HCT116 (cell line): ENCODE results near the gene NANOS2. TPM values are rescaled to one million over a fixed set of nuclear protein-coding genes. Genes with fewer than 3 reads are reported as not detected.
A peak's percentile ranks its signal among the peaks of the same experiment; 100 is the strongest.

Source experiments
- ATAC-seq: fragments of 200-7000 bp; cut with Tn5 transposase; 2 replicates; pipeline ENCODE4 v1.9.1; 2020; ENCODE audit warnings: mild to moderate bottlenecking, moderate library complexity
- BruUV-seq: library from RNA; stranded (reverse); fragments of 400-500 nt; replicated peaks from 2 replicates; lab custom pipeline; 2021; lab: Mats Ljungman, UMichigan
- CTCF ChIA-PET: fragments of 300-600 bp; sonication (Branson Sonifier 250); formaldehyde crosslinking; loops from one replicate; lab custom pipeline; 2021; ENCODE audit warnings: antibody characterized with exemption; lab: Charles Lee
- POLR2A ChIA-PET: fragments of 300-600, 350-600 bp; sonication (Branson Sonifier 250); formaldehyde crosslinking; loops from one replicate; lab custom pipeline; 2021; ENCODE audit warnings: antibody characterized with exemption; lab: Charles Lee
- RAD21 ChIA-PET, 2 experiments: fragments of 300-600 bp; sonication (Branson Sonifier 250); formaldehyde crosslinking; loops; one replicate each; lab custom pipeline; 2023; ENCODE audit warnings: low total read pairs in 2 of 2; ENCODE audit not compliant: uncharacterized antibody in 2 of 2, unreplicated experiment in 2 of 2, low non-redundant PET in 1 of 2; lab: Charles Lee
- DNase-seq: peaks from one replicate; pipeline ENCODE4 v3.0.0-alpha.2; 2010; ENCODE audit warnings: low read depth, low spot score
- H2AFZ ChIP-seq: fragments of 200-600 bp; shearing (Covaris generic), sonication (generic); 2 replicates; pipeline ENCODE4 v1.6.1; 2017; ENCODE audit warnings: low read depth, mixed run types, mixed read lengths, antibody characterized with exemption, low read length; ENCODE audit not compliant: poor library complexity, severe bottlenecking
- H3K27ac ChIP-seq: 2 replicates; pipeline ENCODE4 v1.5.1; 2012; ENCODE audit warnings: low read depth, low read length
- H3K27me3 ChIP-seq: fragments of 200-600 bp; sonication (generic); 2 replicates; pipeline ENCODE4 v1.6.1; 2016; ENCODE audit warnings: mixed run types, low read length, mixed read lengths; ENCODE audit not compliant: insufficient read depth
- H3K36me3 ChIP-seq, 2 experiments: fragments of 200-500 bp in 1 of 2; fragments of 200-600 bp in 1 of 2; sonication (Bioruptor generic) in 1 of 2; sonication (generic) in 1 of 2; 2 replicates each; pipeline versions ENCODE4 v1.5.1 to v1.6.1; 2014 to 2016; ENCODE audit warnings: low read length in 2 of 2, inconsistent platforms in 1 of 2, mixed read lengths in 1 of 2, mixed run types in 1 of 2; ENCODE audit not compliant: insufficient read depth in 2 of 2, control insufficient read depth in 1 of 2
- H3K4me1 ChIP-seq, 2 experiments: fragments of 200-600 bp in 1 of 2; sonication (generic) in 1 of 2; 2 replicates each; pipeline versions ENCODE4 v1.5.1 to v1.6.1; 2012 to 2017; ENCODE audit warnings: low read length in 2 of 2, inconsistent platforms in 1 of 2, mild to moderate bottlenecking in 1 of 2, mixed read lengths in 1 of 2, mixed run types in 1 of 2, moderate library complexity in 1 of 2; ENCODE audit not compliant: insufficient read depth in 2 of 2, control insufficient read depth in 1 of 2
- H3K4me2 ChIP-seq: fragments of 200-600 bp; sonication (generic); 2 replicates; pipeline ENCODE4 v1.6.1; 2017; ENCODE audit warnings: mixed run types, low read length, mixed read lengths
- H3K4me3 ChIP-seq, 2 experiments: fragments of 200-600 bp in 1 of 2; sonication (generic) in 1 of 2; replicated peaks in 1 of 2; 2 replicates each; pipeline ENCODE4 v1.5.1; 2011 to 2016; ENCODE audit warnings: low read length in 2 of 2, control low read depth in 1 of 2, low read depth in 1 of 2, mild to moderate bottlenecking in 1 of 2, mixed read lengths in 1 of 2, mixed run types in 1 of 2
- H3K79me2 ChIP-seq: fragments of 200-600 bp; sonication (generic); 2 replicates; pipeline ENCODE4 v1.6.1; 2017; ENCODE audit warnings: mild to moderate bottlenecking, mixed run types, low read length, moderate library complexity, mixed read lengths; ENCODE audit not compliant: insufficient read depth
- H3K9ac ChIP-seq: fragments of 200-600 bp; sonication (generic); 2 replicates; pipeline ENCODE4 v1.6.1; 2016; ENCODE audit warnings: low read length, mixed read lengths
- H3K9me2 ChIP-seq: fragments of 200-600 bp; sonication (generic), shearing (Covaris generic); 2 replicates; pipeline ENCODE4 v1.6.1; 2017; ENCODE audit warnings: mixed run types, mild to moderate bottlenecking, moderate library complexity; ENCODE audit not compliant: insufficient read depth
- H3K9me3 ChIP-seq, 2 experiments: fragments of 200-500 bp in 1 of 2; fragments of 200-600 bp in 1 of 2; sonication (Bioruptor generic) in 1 of 2; sonication (generic) in 1 of 2; 2 replicates each; pipeline ENCODE4 v1.6.1; 2014 to 2017; ENCODE audit warnings: low read length in 2 of 2, mixed read lengths in 2 of 2, inconsistent platforms in 1 of 2, low read depth in 1 of 2, mild to moderate bottlenecking in 1 of 2, mixed run types in 1 of 2, moderate library complexity in 1 of 2; ENCODE audit not compliant: control insufficient read depth in 1 of 2, insufficient read depth in 1 of 2
- H4K20me1 ChIP-seq: fragments of 200-600 bp; sonication (generic), shearing (Covaris generic); 2 replicates; pipeline ENCODE4 v1.6.1; 2017; ENCODE audit warnings: mixed run types, mild to moderate bottlenecking, moderate library complexity; ENCODE audit not compliant: insufficient read depth
- CBX3 ChIP-seq: IDR thresholded peaks from 2 replicates; pipeline ENCODE4 v1.6.1; 2012; ENCODE audit warnings: low read depth
- EGR1 ChIP-seq: IDR thresholded peaks from 2 replicates; pipeline ENCODE4 v1.6.1; 2012; ENCODE audit warnings: low read depth
- POLR2A ChIP-seq: IDR thresholded peaks from 2 replicates; pipeline ENCODE4 v1.7.0; 2011; ENCODE audit warnings: borderline replicate concordance; ENCODE audit not compliant: insufficient read depth, insufficient read length; ENCODE audit errors: extremely low read depth
- POLR2AphosphoS5 ChIP-seq: IDR thresholded peaks from 2 replicates; pipeline ENCODE4 v1.6.1; 2011; ENCODE audit warnings: mild to moderate bottlenecking, low read depth, low read length, moderate library complexity
- RAD21 ChIP-seq: IDR thresholded peaks from 2 replicates; pipeline ENCODE4 v1.6.1; 2012; ENCODE audit warnings: low read depth, mild to moderate bottlenecking
- YY1 ChIP-seq: IDR thresholded peaks from 2 replicates; pipeline ENCODE4 v1.6.1; 2011; ENCODE audit warnings: low read length, low read depth, moderate library complexity, mild to moderate bottlenecking; ENCODE audit not compliant: insufficient replicate concordance; ENCODE audit errors: extremely low read depth
- intact Hi-C: fragments of 100-400 bp; cut with micrococcal nuclease; formaldehyde crosslinking; loops from 2 replicates; pipeline ENCODE4 v1.10.0; 2022
- total RNA-seq: library from RNA; stranded (reverse); gene quantifications from one replicate; pipeline ENCODE4 v1.2.1, GENCODE V29; 2021; ENCODE audit not compliant: unreplicated experiment
- TF ChIP-seq, protein P1 (sequence below): IDR thresholded peaks from 2 replicates; pipeline ENCODE4 v1.6.1; 2011; ENCODE audit warnings: mild to moderate bottlenecking, low read length, moderate library complexity; ENCODE audit not compliant: insufficient replicate concordance; ENCODE audit errors: extremely low read depth
- TF ChIP-seq, protein P2 (sequence below), 3 experiments: fragments of 200-600 bp in 1 of 3; sonication (generic) in 1 of 3; IDR thresholded peaks in 2 of 3; conservative IDR thresholded peaks in 1 of 3; 2 replicates each; pipeline ENCODE4 v1.5.1; 2012 to 2017; ENCODE audit warnings: low read depth in 2 of 3, low read length in 2 of 3, antibody characterized with exemption in 1 of 3, borderline replicate concordance in 1 of 3, control low read depth in 1 of 3, mild to moderate bottlenecking in 1 of 3, mixed read lengths in 1 of 3, mixed run types in 1 of 3, moderate library complexity in 1 of 3; ENCODE audit not compliant: insufficient read depth in 1 of 3

Gene NANOS2
- total RNA-seq, 1 experiment from 2014 or later, result not detected

DNA sequence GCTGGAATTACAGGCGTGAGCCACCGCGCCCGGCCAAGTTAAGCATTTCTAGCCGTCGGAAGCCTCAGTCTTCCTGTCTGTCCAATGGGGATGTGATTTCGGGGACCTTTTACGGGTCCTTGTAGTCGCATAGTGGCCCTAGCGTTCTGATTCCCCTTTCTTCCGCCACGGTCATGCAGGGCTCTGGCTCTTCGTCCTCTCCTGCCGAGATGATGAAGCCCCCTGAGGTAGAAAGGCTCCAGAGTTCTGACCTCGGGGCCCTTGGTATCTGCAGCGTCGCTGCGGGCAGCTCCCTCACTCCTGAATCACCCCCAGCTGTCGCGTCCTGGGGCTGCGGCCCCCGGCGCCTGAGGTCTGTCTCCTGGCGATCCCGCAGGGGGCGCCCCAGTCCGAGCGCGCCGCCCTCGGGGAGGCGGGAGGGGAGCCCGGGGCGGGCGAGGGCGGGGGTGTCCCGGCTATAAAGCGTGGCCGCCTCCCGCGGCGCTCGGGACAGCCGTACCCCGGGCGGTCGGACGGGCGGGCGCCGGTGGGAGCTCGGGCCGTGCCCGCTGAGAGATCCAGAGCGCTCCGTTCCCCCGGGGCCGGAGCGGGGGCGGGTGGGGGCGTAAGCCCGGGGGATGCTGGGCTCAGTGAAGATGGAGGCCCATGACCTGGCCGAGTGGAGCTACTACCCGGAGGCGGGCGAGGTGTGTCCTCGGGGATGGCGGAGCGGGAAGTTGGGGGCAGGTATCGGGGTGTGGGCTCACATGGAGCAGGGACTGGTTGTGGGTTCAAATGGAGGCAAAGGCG is 50.5 kb downstream of the NANOS2 start, which contains the start of gene FOXA3:
FOXA3 (plus strand) TSS at position 487 of the 789 bp plus-strand sequence; CDS start at position 618, 131 bp downstream.
- ATAC-seq, result peak; percentile 65

More for the DNA sequence above, 50.5 kb downstream of the NANOS2 start, which contains the start of gene FOXA3:
- TF ChIP-seq EGR1 (peak; percentile 84), RAD21 (peak; percentile 84), POLR2AphosphoS5 (peak; percentile 68), POLR2A (no peak), YY1 (peak; percentile 68), CBX3 (no peak)
- TF ChIP-seq, protein P1, sequence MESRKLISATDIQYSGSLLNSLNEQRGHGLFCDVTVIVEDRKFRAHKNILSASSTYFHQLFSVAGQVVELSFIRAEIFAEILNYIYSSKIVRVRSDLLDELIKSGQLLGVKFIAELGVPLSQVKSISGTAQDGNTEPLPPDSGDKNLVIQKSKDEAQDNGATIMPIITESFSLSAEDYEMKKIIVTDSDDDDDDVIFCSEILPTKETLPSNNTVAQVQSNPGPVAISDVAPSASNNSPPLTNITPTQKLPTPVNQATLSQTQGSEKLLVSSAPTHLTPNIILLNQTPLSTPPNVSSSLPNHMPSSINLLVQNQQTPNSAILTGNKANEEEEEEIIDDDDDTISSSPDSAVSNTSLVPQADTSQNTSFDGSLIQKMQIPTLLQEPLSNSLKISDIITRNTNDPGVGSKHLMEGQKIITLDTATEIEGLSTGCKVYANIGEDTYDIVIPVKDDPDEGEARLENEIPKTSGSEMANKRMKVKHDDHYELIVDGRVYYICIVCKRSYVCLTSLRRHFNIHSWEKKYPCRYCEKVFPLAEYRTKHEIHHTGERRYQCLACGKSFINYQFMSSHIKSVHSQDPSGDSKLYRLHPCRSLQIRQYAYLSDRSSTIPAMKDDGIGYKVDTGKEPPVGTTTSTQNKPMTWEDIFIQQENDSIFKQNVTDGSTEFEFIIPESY, result no peak
- TF ChIP-seq, protein P2, sequence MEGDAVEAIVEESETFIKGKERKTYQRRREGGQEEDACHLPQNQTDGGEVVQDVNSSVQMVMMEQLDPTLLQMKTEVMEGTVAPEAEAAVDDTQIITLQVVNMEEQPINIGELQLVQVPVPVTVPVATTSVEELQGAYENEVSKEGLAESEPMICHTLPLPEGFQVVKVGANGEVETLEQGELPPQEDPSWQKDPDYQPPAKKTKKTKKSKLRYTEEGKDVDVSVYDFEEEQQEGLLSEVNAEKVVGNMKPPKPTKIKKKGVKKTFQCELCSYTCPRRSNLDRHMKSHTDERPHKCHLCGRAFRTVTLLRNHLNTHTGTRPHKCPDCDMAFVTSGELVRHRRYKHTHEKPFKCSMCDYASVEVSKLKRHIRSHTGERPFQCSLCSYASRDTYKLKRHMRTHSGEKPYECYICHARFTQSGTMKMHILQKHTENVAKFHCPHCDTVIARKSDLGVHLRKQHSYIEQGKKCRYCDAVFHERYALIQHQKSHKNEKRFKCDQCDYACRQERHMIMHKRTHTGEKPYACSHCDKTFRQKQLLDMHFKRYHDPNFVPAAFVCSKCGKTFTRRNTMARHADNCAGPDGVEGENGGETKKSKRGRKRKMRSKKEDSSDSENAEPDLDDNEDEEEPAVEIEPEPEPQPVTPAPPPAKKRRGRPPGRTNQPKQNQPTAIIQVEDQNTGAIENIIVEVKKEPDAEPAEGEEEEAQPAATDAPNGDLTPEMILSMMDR (IDR thresholded peaks at IDR 0.05 in 2 of 3, conservative IDR thresholded peaks at IDR 0.05 in 1 of 3; ENCODE audit: borderline replicate concordance in 1 of 3, insufficient read depth in 1 of 3, low read depth in 2 of 3, low read length in 2 of 3), result peak; percentile 70 to 92 (median 75)
- no peaks in the 10 kb centered on the region for H3K9me2 ChIP-seq
- H3K9me3 ChIP-seq, result no peaks in the 10 kb centered on the region
- intact Hi-C loops, result loop anchor here (1.0 kb wide), 2 partner anchors 19 to 22 kb away; partner anchors contain the start of gene IRF2BP1
- DNase-seq, result no peak
- ChIA-PET POLR2A (interaction anchor here (0.6 to 2.9 kb wide), 15 partner anchors 9 to 155 kb away, joined by 3 to 24 read pairs (median 3); partner anchors contain the start of genes CCDC61, IRF2BP1, MYPOP and NANOS2), RAD21 (interaction anchor here (0.6 to 1.3 kb wide), 6 partner anchors 17 to 90 kb away, joined by 4 to 6 read pairs (median 4); partner anchors contain the start of gene IRF2BP1 (in 1 of the 2)), CTCF (interaction anchor here (0.5 to 3.6 kb wide), 18 partner anchors 12 to 214 kb away, joined by 3 to 45 read pairs (median 5); partner anchors contain the start of genes IGFL4, IRF2BP1, MYPOP and SIX5)
- no TSS peak for BruUV-seq
- H4K20me1 ChIP-seq, result no peaks in the 10 kb centered on the region
- peak within 1 kb of the TSS; percentile 66 for H3K9ac ChIP-seq
- no peaks in the 10 kb centered on the region for H3K27me3 ChIP-seq
- peaks cover 9 to 10% of the 10 kb centered on the region in 2 experiments; a peak in 3 of 4 replicates for H3K36me3 ChIP-seq
- peaks cover 39% of the 10 kb centered on the region for H3K79me2 ChIP-seq
- peak within 1 kb of the TSS; percentile 91 to 93 for H3K4me3 ChIP-seq
- H3K4me1 ChIP-seq, result peaks cover 11 to 35% of the 10 kb centered on the region in 2 experiments
- H3K27ac ChIP-seq, result peak within 1 kb of the TSS; percentile 61
- peak within 1 kb of the TSS; percentile 29 for H2AFZ ChIP-seq
- peak within 1 kb of the TSS; percentile 81 for H3K4me2 ChIP-seq
